NCI-H526 (cell line): ENCODE results near the gene PGP.

ENCODE experiments used
- DNase-seq, 2 experiments: peaks; one replicate each; lab custom pipeline; 2025; lab: John Stamatoyannopoulos, UW

The PGP gene

GRCh38 chr16:2199621-2200139, 15.0 kb downstream of the PGP start:
- DNase-seq, result no peak

- DNase-seq, result no peak
Observed at GRCh38 chr16:2199095-2199494, 15.5 kb downstream of the PGP start.

GRCh38 chr16:2198283-2198682, 16.4 kb downstream of the PGP start:
- no peak for DNase-seq

GRCh38 chr16:2197765-2198164, 16.9 kb downstream of the PGP start:
- DNase-seq, result no peak

- DNase-seq, result no peak
Observed at GRCh38 chr16:2196981-2197511, 17.6 kb downstream of the PGP start.

DNA sequence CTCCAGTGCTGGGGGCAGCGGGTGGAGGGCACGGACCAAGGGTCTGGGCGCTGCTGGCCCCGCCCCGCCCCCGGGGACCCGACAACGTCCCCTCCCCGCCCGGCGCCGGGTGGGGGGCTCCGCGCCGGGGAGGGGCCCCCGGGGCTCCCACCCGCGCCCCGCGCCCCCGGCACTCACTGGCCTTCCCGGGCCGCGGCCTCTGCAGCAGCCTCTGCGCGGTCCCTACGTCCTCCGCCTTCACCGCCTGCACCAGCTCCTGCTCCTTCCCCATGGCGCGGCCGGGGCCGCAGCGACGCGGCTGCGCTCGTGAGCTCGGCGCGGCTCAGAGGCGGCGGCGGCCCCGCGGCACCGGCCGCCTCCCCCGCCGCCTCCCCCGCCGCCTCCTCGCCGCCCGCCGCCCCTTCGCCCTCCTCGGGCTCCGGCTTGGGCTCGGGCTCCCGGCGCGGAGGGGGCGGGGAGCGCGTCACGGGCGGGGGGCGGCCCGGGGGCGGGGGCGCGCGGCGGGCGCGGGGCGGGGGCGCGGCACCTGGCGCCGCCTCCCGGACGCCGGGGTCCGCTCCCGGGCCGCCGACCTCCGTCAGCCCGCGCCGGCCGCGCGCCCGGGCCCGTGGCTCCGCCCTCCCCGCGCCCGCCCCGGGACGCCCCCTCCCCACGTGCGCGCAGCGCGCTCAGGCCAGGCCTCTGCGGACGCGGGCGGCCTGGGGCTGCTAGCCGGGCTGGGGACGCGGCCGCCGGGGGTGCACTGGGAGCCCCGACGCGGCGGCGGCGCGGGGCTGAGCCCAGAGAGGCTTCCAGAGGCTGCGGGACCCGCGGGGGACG, 18.3 kb downstream of the PGP start, which contains the start of gene CASKIN1:
Gene CASKIN1, minus strand, starts transcription at position 444 of the 819 bp plus-strand sequence. Its CDS starts 173 bp downstream, at position 271.
- DNase-seq, result peak in 1 of 2 experiments; percentile 49

- no peak for DNase-seq
Observed at GRCh38 chr16:2195322-2196161, 19.1 kb downstream of the PGP start.

DNA sequence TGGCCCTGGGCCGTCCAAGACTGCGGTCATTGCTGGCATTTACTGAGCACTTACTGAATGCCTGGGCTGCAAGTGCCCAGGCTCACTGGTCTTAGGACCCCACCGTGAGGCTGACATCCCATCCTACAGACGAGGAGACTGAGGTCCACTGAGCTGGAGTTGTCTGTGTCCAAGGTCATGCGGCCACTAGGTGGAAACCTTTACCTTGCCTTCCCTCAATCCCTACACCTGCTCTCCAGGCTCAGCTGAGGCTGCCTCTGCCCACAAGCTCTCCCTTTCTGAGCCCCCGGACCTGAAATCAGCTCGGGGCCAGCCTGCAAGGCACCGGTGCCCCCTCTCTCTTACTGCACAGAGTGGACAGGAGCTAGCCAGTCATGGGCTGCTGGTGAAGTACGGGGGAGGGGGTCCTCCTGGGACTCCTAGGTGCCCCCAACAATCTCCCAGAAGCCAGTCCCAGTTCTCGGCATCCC, 19.8 kb downstream of the PGP start:
- peak; percentile 25 to 71 for DNase-seq

DNA sequence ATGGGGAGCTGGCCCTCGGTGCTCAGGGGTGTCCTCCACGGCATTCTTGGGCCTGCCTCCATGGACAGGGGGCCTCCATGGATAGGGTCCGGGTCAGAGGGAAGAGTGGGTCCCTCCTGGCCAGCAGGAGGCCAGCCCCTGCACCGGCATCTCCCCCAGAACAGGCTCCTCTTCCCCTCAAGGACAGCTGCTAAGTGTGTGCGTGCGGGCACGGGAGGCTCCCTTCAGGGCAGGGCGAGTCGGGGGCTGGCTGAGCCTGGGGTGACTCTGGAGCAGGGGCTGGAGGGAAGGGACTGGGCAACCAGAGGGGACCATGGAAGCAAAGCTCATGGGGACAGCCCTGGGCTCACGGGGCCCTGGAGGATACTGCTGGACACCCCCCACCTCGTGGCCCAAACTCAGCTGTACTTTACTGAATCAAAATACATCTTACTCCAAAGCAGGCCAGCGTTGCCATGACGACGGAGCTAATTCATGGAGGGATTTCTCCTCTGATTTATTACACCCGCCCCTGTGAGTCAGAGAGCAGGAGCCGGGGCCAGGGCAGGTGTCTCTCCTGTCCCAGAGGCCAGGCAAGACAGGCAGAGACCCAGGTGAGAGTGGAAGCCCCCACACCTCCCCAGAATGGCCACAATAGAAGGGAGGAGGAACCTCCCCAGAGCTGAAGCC, 20.3 kb downstream of the PGP start:
- DNase-seq, result no peak

DNA sequence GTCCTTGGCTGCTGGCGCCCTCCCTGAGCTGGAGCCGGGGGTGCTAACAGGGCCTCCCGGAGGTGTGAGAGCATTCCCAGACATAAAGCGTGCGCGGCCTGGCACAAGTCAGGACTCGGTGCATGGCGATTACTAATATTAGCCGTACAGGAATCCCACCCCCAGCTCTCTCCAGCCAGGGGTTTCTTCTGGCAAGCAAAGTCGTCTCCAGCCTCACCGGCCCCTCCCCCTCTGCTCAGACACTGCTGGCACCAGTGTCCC, 23.3 kb downstream of the PGP start:
- no peak for DNase-seq

DNA sequence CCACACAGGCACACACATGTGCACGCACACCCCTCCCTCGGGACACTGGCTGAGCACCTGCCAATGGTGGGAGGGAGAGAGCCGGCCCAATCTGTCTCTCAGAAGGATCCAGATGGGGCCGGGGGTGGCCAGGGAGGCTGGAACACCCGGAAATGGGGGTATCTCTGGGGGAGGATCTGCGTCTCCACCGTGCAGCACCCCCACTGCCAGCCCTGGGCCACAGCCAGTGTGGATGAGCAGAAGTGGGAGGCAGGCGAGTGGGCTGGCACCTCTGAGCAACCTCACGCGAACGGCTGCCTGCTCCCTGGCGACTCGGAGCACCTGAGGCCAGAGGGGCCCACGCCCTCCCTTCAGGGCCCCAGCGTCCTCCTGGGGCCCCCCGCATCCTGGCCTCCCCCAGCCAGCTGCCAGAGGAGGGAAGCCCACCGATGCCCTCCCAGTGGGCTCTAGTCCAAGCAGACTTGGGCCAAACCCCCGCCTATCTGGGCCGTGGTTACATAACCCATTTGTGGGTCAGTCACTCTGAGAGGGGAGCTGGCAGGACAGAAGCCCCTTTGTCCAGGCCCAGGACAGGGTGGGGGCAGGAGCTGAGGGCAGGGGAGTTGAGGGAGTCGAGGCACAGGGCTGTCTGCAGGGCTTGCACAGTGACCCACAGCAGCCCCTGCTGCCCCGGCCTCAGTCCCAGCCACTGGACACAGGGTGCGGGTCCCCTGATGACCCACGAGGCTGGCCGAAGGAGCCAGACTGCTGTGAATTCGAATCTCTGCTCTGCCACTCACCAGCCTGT, 23.8 kb downstream of the PGP start:
- DNase-seq, result no peak

DNA sequence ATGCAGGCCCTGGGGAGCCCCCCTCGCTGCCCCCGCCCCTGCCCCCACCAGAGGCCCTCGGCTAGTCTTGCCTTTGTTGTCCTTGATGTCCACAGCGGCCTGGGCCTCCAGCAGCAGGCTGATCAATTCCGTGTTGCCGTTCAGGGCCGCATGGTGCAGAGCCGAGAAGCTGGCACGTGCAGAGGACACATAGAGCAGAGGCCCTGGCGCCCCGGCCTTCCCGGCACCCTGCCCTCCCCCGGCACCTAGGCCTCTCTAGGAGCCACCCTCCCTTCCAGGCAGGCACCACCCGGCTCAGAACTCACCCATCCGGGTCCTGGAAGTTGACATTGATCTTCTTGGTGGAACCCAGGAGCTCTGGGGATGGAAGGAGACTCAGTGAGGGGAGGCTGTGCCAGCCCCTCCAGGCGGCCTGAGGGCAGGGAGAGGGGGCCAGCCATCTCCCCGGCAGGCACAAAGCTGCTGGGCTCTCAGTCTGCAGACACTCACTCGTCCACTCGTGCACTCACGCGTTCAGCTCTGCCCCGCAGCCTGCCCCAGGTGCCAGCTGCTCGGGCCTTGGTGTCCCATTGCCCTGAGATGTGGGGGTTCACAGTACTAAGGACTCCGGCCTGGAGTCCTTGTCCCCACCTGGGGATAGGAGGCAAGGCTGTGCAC, 24.5 kb downstream of the PGP start:
- no peak for DNase-seq

- no peak for DNase-seq
Observed at GRCh38 chr16:2189252-2189893, 25.3 kb downstream of the PGP start.

GRCh38 chr16:2188395-2188794, 26.2 kb downstream of the PGP start:
- DNase-seq, result no peak

- no peak for DNase-seq
Observed at GRCh38 chr16:2187212-2187611, 27.4 kb downstream of the PGP start.

DNA sequence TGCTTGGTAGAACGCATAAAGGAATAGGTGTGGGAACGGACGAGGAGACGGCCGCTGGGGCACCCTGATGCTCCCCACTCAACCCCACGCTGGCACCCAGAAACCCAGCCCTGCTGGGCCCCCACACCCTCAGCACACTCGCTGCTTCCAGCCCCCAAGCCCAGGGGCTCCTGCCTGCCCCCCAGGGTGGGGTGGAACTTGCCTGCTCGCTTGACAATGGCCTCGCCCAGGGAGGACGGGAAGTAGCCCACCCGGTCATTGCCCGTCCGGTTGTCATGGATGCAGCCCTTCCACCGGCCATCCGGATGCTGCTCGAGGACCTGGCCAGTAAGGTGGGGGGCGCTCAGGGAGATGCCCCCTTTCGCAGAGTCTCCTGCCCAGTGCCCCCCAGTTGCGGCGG, 28.1 kb downstream of the PGP start:
- DNase-seq, result no peak

DNA sequence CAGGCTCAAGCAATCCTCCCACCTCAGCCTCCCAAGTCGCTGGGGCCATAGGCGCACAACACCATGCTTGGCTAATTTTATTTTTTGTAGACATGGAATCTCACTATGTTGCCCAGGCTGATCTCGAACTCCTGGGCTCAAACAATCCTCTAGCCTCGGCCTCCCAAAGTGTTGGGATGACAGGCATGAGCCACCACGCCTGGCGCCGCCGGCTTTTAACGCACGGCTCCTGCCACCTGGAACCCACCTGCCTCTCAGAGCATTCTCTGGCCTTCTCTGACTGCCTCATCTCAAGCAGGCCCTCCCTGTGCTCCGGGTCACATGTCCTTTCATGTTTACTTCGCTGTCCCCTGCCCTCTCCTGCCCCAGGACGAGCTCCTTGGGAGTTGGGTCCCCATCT, 28.6 kb downstream of the PGP start:
- DNase-seq, result no peak

- DNase-seq, result no peak
Observed at GRCh38 chr16:2184962-2185361, 29.7 kb downstream of the PGP start.

GRCh38 chr16:2184346-2184745, 30.3 kb downstream of the PGP start:
- DNase-seq, result no peak

- DNase-seq, result no peak
Observed at GRCh38 chr16:2183671-2184070, 31.0 kb downstream of the PGP start.
